Keratinocyte (primary cell): ENCODE data around the gene ZIC5. TPM values are rescaled to one million over a fixed set of nuclear protein-coding genes. Genes with fewer than 3 reads are reported as not detected.
A peak's percentile ranks its signal among the peaks of the same experiment; 100 is the strongest.

Experiments
- DNase-seq: peaks from one replicate; pipeline ENCODE4 v3.0.0-alpha.2; 2011; ENCODE audit warnings: low read depth, missing footprints, low spot score
- FAIRE-seq: peaks from 2 replicates; lab custom pipeline; 2011; peaks lifted over from hg19 to GRCh38; lab: Jason Lieb, UNC
- H2AFZ ChIP-seq: 2 replicates; pipeline ENCODE4 v1.6.0; 2012; ENCODE audit warnings: low read length, control low read depth, inconsistent platforms; ENCODE audit not compliant: control insufficient read depth
- H3K27ac ChIP-seq: 2 replicates; pipeline ENCODE4 v1.5.1; 2011; ENCODE audit warnings: low read length; ENCODE audit not compliant: control insufficient read depth, insufficient read depth
- H3K27me3 ChIP-seq: 3 replicates; pipeline ENCODE4 v1.6.0; 2011; ENCODE audit warnings: low read length; ENCODE audit not compliant: control insufficient read depth, insufficient read depth; ENCODE audit errors: extremely low read depth
- H3K36me3 ChIP-seq, 2 experiments: 2 replicates in 1 of 2; 3 replicates in 1 of 2; pipeline ENCODE4 v1.5.1; 2011; ENCODE audit warnings: low read length in 2 of 2, mild to moderate bottlenecking in 1 of 2; ENCODE audit not compliant: control insufficient read depth in 2 of 2, insufficient read depth in 2 of 2; ENCODE audit errors: extremely low read depth in 1 of 2
- H3K4me1 ChIP-seq: 3 replicates; pipeline ENCODE4 v1.5.1; 2011; ENCODE audit warnings: low read length; ENCODE audit not compliant: control insufficient read depth, insufficient read depth; ENCODE audit errors: extremely low read depth
- H3K4me2 ChIP-seq: 3 replicates; pipeline ENCODE4 v1.6.0; 2011; ENCODE audit warnings: low read depth, low read length; ENCODE audit not compliant: control insufficient read depth, insufficient read depth; ENCODE audit errors: extremely low read depth
- H3K4me3 ChIP-seq, 3 experiments: fragments of 200-600 bp in 1 of 3; sonication (generic) in 1 of 3; 2 replicates in 2 of 3; 3 replicates in 1 of 3; pipeline ENCODE4 v1.5.1; 2011 to 2016; ENCODE audit warnings: low read length in 3 of 3, mild to moderate bottlenecking in 3 of 3, control low read depth in 2 of 3, inconsistent platforms in 1 of 3, low read depth in 1 of 3, mixed read lengths in 1 of 3, mixed run types in 1 of 3, moderate library complexity in 1 of 3; ENCODE audit not compliant: control insufficient read depth in 2 of 3, insufficient read depth in 2 of 3; ENCODE audit errors: extremely low read depth in 1 of 3
- H3K79me2 ChIP-seq: 2 replicates; pipeline ENCODE4 v1.6.0; 2012; ENCODE audit warnings: low read length; ENCODE audit not compliant: control insufficient read depth, insufficient read depth
- H3K9ac ChIP-seq: 3 replicates; pipeline ENCODE4 v1.6.0; 2011; ENCODE audit warnings: low read length; ENCODE audit not compliant: control insufficient read depth, insufficient read depth; ENCODE audit errors: extremely low read depth
- H3K9me1 ChIP-seq: 3 replicates; pipeline ENCODE4 v1.6.0; 2011; ENCODE audit warnings: low read length; ENCODE audit not compliant: control insufficient read depth, insufficient read depth; ENCODE audit errors: extremely low read depth
- H3K9me3 ChIP-seq: 2 replicates; pipeline ENCODE4 v1.5.1; 2012; ENCODE audit warnings: low read depth, low read length; ENCODE audit not compliant: control insufficient read depth
- H4K20me1 ChIP-seq: 3 replicates; pipeline ENCODE4 v1.6.0; 2011; ENCODE audit warnings: low read length; ENCODE audit not compliant: control insufficient read depth, insufficient read depth; ENCODE audit errors: extremely low read depth
- EZH2 ChIP-seq: IDR thresholded peaks from one replicate; pipeline ENCODE4 v1.6.1; 2012; ENCODE audit warnings: inconsistent platforms, mild to moderate bottlenecking, low read length, moderate library complexity
- dilution Hi-C: fragments of 300-500 bp; cut with MboI; formaldehyde crosslinking; loops from one replicate; pipeline ENCODE4 v1.7.0; 2020; ENCODE audit warnings: low sequenced_read_pairs; ENCODE audit not compliant: extremely low pct_ligation_motif_present
- polyA plus RNA-seq, 5 experiments: library from polyadenylated mRNA; depleted of rRNA in 3 of 5; stranded (reverse) in 3 of 5; stranded (forward) in 1 of 5; unstranded in 1 of 5; fragments of >200 nt; gene quantifications; 1 replicate in 1 of 5; 2 replicates in 3 of 5; 3 replicates in 1 of 5; pipeline versions ENCODE4 v1.2.1 to v1.2.3, GENCODE V29; 2011 to 2012; ENCODE audit warnings: missing spikeins in 2 of 5, low read depth in 1 of 5, low replicate concordance in 1 of 5
- TF ChIP-seq, protein P1 (sequence below), 3 experiments: IDR thresholded peaks in 1 of 3; conservative IDR thresholded peaks in 1 of 3; optimal IDR thresholded peaks in 1 of 3; 2 replicates in 2 of 3; 3 replicates in 1 of 3; pipeline versions ENCODE3 to v1.5.1; 2011; ENCODE audit warnings: low read length in 3 of 3, mild to moderate bottlenecking in 3 of 3, moderate library complexity in 2 of 3, control low read depth in 1 of 3, inconsistent platforms in 1 of 3; ENCODE audit not compliant: insufficient read depth in 2 of 3; ENCODE audit errors: extremely low read depth in 1 of 3

ZIC5 gene
- polyA plus RNA-seq, 1 donor (not counting 4 experiments of a cell fraction or from before 2014, with no cell fraction given): not detected

DNA sequence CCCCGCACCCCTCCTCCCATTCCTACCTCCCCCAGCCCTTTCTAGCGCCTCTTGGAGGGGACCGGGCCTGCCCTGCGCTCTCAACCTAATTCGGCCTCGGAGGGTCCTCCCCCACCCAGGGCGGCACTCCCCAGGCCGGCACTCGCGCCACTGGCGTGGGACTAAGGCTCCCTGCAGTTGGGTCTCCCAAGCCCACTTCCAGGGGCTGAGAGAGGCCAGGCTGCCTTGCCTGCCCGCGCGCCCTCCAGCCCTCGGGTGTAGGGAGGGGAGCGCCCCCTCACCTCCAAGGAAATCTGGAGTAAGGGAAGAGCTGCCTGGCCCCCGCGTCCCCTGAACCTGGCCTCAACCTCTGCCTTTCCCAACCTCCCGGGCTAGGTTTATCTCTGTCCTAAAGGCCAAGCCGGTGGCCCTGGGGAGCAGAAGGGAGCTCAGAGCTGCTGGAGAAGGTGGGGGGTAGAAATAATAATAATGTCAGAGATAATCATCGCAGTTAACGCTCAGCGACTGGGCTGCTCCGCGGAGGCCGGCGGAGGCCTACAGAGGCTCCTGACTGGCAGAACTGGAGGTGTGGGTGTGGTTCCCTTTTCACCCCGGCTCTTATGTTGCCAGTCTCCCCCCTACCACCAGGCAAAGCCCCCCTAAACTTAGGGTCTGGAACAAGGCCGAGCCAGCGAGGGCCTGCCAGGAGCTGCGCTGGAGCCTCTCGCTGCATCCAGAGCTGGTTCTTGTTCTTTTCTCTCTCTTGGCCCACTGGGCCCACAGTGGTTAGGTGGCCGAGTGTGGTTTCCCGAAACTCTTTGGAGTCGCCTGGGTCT lies 19.7 kb upstream of the ZIC5 start:
- Histone ChIP-seq H3K79me2 (no peaks in the 10 kb centered on the region), H3K9me3 (peaks cover 2% of the 10 kb centered on the region), H3K9ac (no peak overlapping the region), H3K4me1 (no peaks in the 10 kb centered on the region), H2AFZ (no peak overlapping the region), H3K27me3 (peaks cover 98% of the 10 kb centered on the region), H3K36me3 (no peaks in the 10 kb centered on the region), H4K20me1 (peaks cover 15% of the 10 kb centered on the region), H3K4me3 (no peak overlapping the region), H3K27ac (no peak overlapping the region), H3K9me1 (no peaks in the 10 kb centered on the region), H3K4me2 (no peak overlapping the region)
- no peak for FAIRE-seq
- no peak for TF ChIP-seq EZH2
- TF ChIP-seq, protein P1, sequence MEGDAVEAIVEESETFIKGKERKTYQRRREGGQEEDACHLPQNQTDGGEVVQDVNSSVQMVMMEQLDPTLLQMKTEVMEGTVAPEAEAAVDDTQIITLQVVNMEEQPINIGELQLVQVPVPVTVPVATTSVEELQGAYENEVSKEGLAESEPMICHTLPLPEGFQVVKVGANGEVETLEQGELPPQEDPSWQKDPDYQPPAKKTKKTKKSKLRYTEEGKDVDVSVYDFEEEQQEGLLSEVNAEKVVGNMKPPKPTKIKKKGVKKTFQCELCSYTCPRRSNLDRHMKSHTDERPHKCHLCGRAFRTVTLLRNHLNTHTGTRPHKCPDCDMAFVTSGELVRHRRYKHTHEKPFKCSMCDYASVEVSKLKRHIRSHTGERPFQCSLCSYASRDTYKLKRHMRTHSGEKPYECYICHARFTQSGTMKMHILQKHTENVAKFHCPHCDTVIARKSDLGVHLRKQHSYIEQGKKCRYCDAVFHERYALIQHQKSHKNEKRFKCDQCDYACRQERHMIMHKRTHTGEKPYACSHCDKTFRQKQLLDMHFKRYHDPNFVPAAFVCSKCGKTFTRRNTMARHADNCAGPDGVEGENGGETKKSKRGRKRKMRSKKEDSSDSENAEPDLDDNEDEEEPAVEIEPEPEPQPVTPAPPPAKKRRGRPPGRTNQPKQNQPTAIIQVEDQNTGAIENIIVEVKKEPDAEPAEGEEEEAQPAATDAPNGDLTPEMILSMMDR (optimal IDR thresholded peaks at IDR 0.05 in 1 of 3, IDR thresholded peaks at IDR 0.05 in 1 of 3, conservative IDR thresholded peaks at IDR 0.05 in 1 of 3; ENCODE audit: extremely low read depth in 1 of 3, insufficient read depth in 2 of 3, low read length in 3 of 3): no peak
- dilution Hi-C loops: no loop called here
- DNase-seq: no peak

DNA sequence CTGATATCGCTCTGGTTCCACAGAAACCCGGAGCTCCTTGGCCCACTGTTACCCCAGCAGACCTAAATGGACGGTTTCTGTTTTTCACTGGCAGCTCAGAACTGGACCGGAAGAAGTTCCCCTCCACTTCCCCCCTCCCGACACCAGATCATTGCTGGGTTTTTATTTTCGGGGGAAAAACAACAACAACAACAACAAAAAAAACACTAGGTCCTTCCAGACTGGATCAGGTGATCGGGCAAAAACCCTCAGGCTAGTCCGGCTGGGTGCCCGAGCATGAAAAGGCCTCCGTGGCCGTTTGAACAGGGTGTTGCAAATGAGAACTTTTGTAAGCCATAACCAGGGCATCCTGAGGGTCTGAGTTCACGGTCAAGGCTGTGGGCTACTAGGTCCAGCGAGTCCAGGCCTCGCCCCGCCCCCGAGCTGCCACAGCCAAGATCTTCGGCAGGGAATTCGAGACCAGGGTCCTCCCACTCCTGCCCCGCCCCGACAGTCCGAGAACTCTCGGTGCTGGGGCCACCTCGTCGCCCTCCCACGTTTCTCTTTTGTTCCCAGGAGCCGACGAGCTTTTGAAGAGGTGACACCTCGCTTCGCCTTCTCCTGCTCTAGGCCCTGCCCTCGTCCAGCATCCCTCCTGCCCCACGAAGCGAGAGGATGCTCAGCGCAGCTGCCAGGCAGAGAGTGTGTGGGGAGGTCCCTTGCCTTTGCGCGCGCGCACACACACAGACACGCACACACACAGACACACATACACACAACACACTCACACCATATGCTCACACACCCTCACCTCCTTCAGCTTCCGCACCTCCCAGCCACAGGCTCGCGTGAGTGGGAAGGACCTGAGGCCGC lies 18.8 kb upstream of the ZIC5 start:
- no peak overlapping the region for H3K27ac ChIP-seq
- no peak overlapping the region for H3K9ac ChIP-seq
- TF ChIP-seq, protein P1 (optimal IDR thresholded peaks at IDR 0.05 in 1 of 3, IDR thresholded peaks at IDR 0.05 in 1 of 3, conservative IDR thresholded peaks at IDR 0.05 in 1 of 3; ENCODE audit: extremely low read depth in 1 of 3, insufficient read depth in 2 of 3, low read length in 3 of 3): no peak
- peak; percentile 80 for TF ChIP-seq EZH2
- H3K4me3 ChIP-seq: no peak overlapping the region
- peaks cover 98% of the 10 kb centered on the region for H3K27me3 ChIP-seq
- H3K9me3 ChIP-seq: peaks cover 2% of the 10 kb centered on the region
- no peak overlapping the region for H2AFZ ChIP-seq
- FAIRE-seq: no peak
- no peaks in the 10 kb centered on the region for H3K36me3 ChIP-seq
- H3K4me2 ChIP-seq: no peak overlapping the region
- H3K9me1 ChIP-seq: no peaks in the 10 kb centered on the region
- dilution Hi-C loops: no loop called here
- H3K79me2 ChIP-seq: no peaks in the 10 kb centered on the region
- no peaks in the 10 kb centered on the region for H3K4me1 ChIP-seq
- H4K20me1 ChIP-seq: peaks cover 12% of the 10 kb centered on the region
- DNase-seq: no peak
